HL-60/S4 (cell line): ENCODE measurements around the gene HTR1D.
"Not testable (repeated sequence)": the region's sequence is repeated elsewhere in the genome, so short reads cannot be mapped to it uniquely, and the experiment has no call there.

Experiments used
- in situ Hi-C: fragments of 300-500 bp; cut with MboI; formaldehyde crosslinking; loops from 2 replicates; pipeline ENCODE4 v1.14.3; 2022; ENCODE audit warnings: low sequenced_read_pairs

Gene HTR1D

GRCh38 chr1:23221107-23221506 lies 3.8 kb upstream of the HTR1D start:
- in situ Hi-C loops = no loop called here

- in situ Hi-C loops = no loop called here
Measured at GRCh38 chr1:23216771-23217420, 406 bp downstream of the HTR1D start.

- in situ Hi-C loops = no loop called here
Measured at GRCh38 chr1:23215751-23216449, 1.4 kb downstream of the HTR1D start.

- in situ Hi-C loops = no loop called here
Measured at GRCh38 chr1:23215291-23215690, 2.0 kb downstream of the HTR1D start.

GRCh38 chr1:23214640-23215039 lies 2.7 kb downstream of the HTR1D start:
- in situ Hi-C loops = no loop called here

GRCh38 chr1:23211955-23212354 lies 5.3 kb downstream of the HTR1D start:
- in situ Hi-C loops = no loop called here

GRCh38 chr1:23210963-23211362 lies 6.3 kb downstream of the HTR1D start:
- in situ Hi-C loops = no loop called here

GRCh38 chr1:23210351-23210785 lies 6.9 kb downstream of the HTR1D start:
- in situ Hi-C loops = no loop called here

- in situ Hi-C loops = no loop called here
Measured at GRCh38 chr1:23209770-23210169, 7.5 kb downstream of the HTR1D start.

GRCh38 chr1:23208527-23208926 lies 8.8 kb downstream of the HTR1D start:
- in situ Hi-C loops = no loop called here

- in situ Hi-C loops = not testable (repeated sequence)
Measured at GRCh38 chr1:23207733-23208132, 9.6 kb downstream of the HTR1D start.

- in situ Hi-C loops = no loop called here
Measured at GRCh38 chr1:23202263-23202749, 15.0 kb downstream of the HTR1D start.

GRCh38 chr1:23200883-23201282 lies 16.4 kb downstream of the HTR1D start:
- in situ Hi-C loops = no loop called here

- in situ Hi-C loops = no loop called here
Measured at GRCh38 chr1:23198373-23198772, 18.9 kb downstream of the HTR1D start.

- in situ Hi-C loops = no loop called here
Measured at GRCh38 chr1:23196627-23197328, 20.5 kb downstream of the HTR1D start.

GRCh38 chr1:23194119-23194984 lies 22.9 kb downstream of the HTR1D start:
- in situ Hi-C loops = no loop called here

GRCh38 chr1:23193391-23194118 lies 23.7 kb downstream of the HTR1D start:
- in situ Hi-C loops = no loop called here

GRCh38 chr1:23191199-23191598 lies 26.1 kb downstream of the HTR1D start:
- in situ Hi-C loops = no loop called here

- in situ Hi-C loops = loop anchor here (10.0 kb wide), 1 partner anchor 214 kb away; the partner anchor contains the start of gene LACTBL1
Measured at GRCh38 chr1:23188936-23189452, 28.3 kb downstream of the HTR1D start.

GRCh38 chr1:23188434-23188884 lies 28.8 kb downstream of the HTR1D start:
- in situ Hi-C loops = loop anchor here (10.0 kb wide), 1 partner anchor 214 kb away; the partner anchor contains the start of gene LACTBL1
